OCI-LY7 (cell line): Measurements from ENCODE around the gene RNF208. TPM values are rescaled to one million over a fixed set of nuclear protein-coding genes. Genes with fewer than 3 reads are reported as not detected.
"Not testable (repeated sequence)": the region's sequence is repeated elsewhere in the genome, so short reads cannot be mapped to it uniquely, and the experiment has no call there.

Experiments used
- BruUV-seq: library from RNA; stranded (reverse); fragments of 400-500 nt; replicated peaks from 2 replicates; lab custom pipeline; 2021; lab: Mats Ljungman, UMichigan
- CTCF ChIA-PET: fragments of 300-600 bp; sonication (Branson Sonifier 250); formaldehyde crosslinking; loops from one replicate; lab custom pipeline; 2022; ENCODE audit warnings: antibody characterized with exemption; ENCODE audit not compliant: unreplicated experiment; lab: Charles Lee
- POLR2A ChIA-PET: fragments of 300-600 bp; sonication (Branson Sonifier 250); formaldehyde crosslinking; loops from one replicate; lab custom pipeline; 2022; ENCODE audit warnings: antibody characterized with exemption; lab: Charles Lee
- DNase-seq: peaks from one replicate; pipeline ENCODE4 v3.0.0-alpha.2; 2015; ENCODE audit warnings: low spot score
- H2AFZ ChIP-seq: fragments of 200-600 bp; sonication (generic), shearing (Covaris generic); 2 replicates; pipeline ENCODE4 v1.6.1; 2014; ENCODE audit warnings: mild to moderate bottlenecking, antibody characterized with exemption, low read length, moderate library complexity
- H3K27ac ChIP-seq: fragments of 200-600 bp; sonication (generic); 2 replicates; pipeline ENCODE4 v1.5.1; 2014; ENCODE audit warnings: mixed run types, low read depth, mild to moderate bottlenecking, moderate library complexity, low read length, inconsistent platforms; ENCODE audit not compliant: poor library complexity, severe bottlenecking
- H3K36me3 ChIP-seq: fragments of 200-600 bp; sonication (generic); 2 replicates; pipeline ENCODE4 v1.6.1; 2014; ENCODE audit warnings: mild to moderate bottlenecking, antibody characterized with exemption, low read length, moderate library complexity, mixed read lengths; ENCODE audit not compliant: insufficient read depth
- H3K4me1 ChIP-seq: fragments of 200-600 bp; sonication (generic); 2 replicates; pipeline ENCODE4 v1.5.1; 2014; ENCODE audit warnings: mild to moderate bottlenecking, low read length; ENCODE audit not compliant: insufficient read depth, poor library complexity, severe bottlenecking
- H3K4me2 ChIP-seq: fragments of 200-600 bp; sonication (generic); 2 replicates; pipeline ENCODE4 v1.6.1; 2014; ENCODE audit warnings: mild to moderate bottlenecking, low read length
- H3K4me3 ChIP-seq: fragments of 200-600 bp; sonication (generic); 2 replicates; pipeline ENCODE4 v1.5.1; 2014; ENCODE audit warnings: mild to moderate bottlenecking, low read depth, low read length; ENCODE audit not compliant: poor library complexity, severe bottlenecking
- H3K79me2 ChIP-seq: fragments of 200-600 bp; sonication (generic); 2 replicates; pipeline ENCODE4 v1.6.1; 2016; ENCODE audit warnings: low read depth, mild to moderate bottlenecking, low read length, moderate library complexity, mixed read lengths; ENCODE audit not compliant: insufficient read depth
- H3K9me2 ChIP-seq: fragments of 200-600 bp; sonication (generic); 2 replicates; pipeline ENCODE4 v1.6.1; 2016; ENCODE audit warnings: mild to moderate bottlenecking, low read length, mixed read lengths; ENCODE audit not compliant: insufficient read depth
- H3K9me3 ChIP-seq: fragments of 200-600 bp; sonication (generic); 2 replicates; pipeline ENCODE4 v1.6.1; 2014; ENCODE audit warnings: mild to moderate bottlenecking, mixed run types, low read length, mixed read lengths
- H4K20me1 ChIP-seq: fragments of 200-600 bp; sonication (generic); 2 replicates; pipeline ENCODE4 v1.6.1; 2014; ENCODE audit warnings: mild to moderate bottlenecking, antibody characterized with exemption, low read length, moderate library complexity, mixed read lengths; ENCODE audit not compliant: insufficient read depth
- EZH2phosphoT487 ChIP-seq: fragments of 200-600 bp; sonication (generic); IDR thresholded peaks from 2 replicates; pipeline ENCODE4 v1.6.1; 2018; ENCODE audit warnings: low read depth, borderline replicate concordance, mild to moderate bottlenecking, mixed run types, antibody characterized with exemption, low read length, moderate library complexity, mixed read lengths
- intact Hi-C: fragments of 100-400 bp; cut with micrococcal nuclease; formaldehyde crosslinking; loops from one replicate; pipeline ENCODE4 v1.10.0; 2022; ENCODE audit not compliant: unreplicated experiment
- total RNA-seq, 2 experiments: library from RNA; depleted of rRNA in 1 of 2; stranded (reverse); fragments of >200 nt in 1 of 2; shearing (Covaris generic) in 1 of 2; gene quantifications; 2 replicates each; pipeline ENCODE4 v1.2.3, GENCODE V29; 2014 to 2022
- TF ChIP-seq, protein P1 (sequence below): fragments of 200-600 bp; sonication (generic); conservative IDR thresholded peaks from 2 replicates; pipeline ENCODE4 v1.5.1; 2014; ENCODE audit warnings: mild to moderate bottlenecking, antibody characterized with exemption, low read length, moderate library complexity, mixed read lengths

The RNF208 gene
- total RNA-seq, 2 experiments from 2014 or later = 0.47 to 5.5 TPM

GRCh38 chr9:137262909-137263285, 40.9 kb upstream of the RNF208 start:
- BruUV-seq = no TSS peak

DNA sequence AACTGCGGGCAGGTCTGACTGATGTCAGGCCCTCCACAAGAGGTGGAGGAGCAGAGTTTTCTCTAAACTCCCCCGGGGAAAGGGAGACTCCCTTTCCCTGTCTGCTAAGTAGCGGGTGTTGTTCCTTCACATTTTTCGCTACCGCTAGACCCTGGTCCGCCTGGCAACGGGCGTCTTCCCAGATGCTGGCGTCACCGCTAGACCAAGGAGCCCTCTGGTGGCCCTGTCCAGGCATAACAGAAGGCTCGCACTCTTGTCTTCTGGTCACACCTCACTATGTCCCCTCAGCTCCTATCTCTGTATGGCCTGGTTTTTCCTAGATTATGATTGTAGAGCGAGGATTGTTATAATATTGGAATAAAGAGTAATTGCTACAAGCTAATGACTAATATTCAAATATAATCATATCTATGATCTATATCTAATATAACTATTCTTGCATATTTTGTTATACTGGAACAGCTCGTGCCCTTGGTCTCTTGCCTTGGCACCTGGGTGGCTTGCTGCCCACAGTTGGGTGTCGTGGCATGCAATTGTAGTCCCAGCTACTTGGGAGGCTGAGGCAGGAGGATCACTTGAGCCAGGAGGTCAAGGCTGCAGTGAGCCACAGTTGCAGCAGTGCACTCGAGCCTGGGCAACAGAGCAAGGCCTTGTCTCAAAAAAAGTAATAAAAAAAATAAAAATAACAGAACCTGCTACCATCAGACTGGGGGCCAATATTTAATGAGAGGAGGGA, 40.3 kb upstream of the RNF208 start:
- H3K4me3 ChIP-seq, CTCF ChIA-PET, H3K4me2 ChIP-seq, POLR2A ChIA-PET, H3K27ac ChIP-seq, intact Hi-C loops, H2AFZ ChIP-seq, H4K20me1 ChIP-seq, BruUV-seq, H3K9me3 ChIP-seq, DNase-seq, H3K9me2 ChIP-seq: not testable (repeated sequence)
- peaks cover 14% of the 10 kb centered on the region; the same call in 1 of the 2 replicates for H3K79me2 ChIP-seq
- peaks cover 61% of the 10 kb centered on the region for H3K36me3 ChIP-seq
- H3K4me1 ChIP-seq = peaks cover 24% of the 10 kb centered on the region
- TF ChIP-seq, protein P1, sequence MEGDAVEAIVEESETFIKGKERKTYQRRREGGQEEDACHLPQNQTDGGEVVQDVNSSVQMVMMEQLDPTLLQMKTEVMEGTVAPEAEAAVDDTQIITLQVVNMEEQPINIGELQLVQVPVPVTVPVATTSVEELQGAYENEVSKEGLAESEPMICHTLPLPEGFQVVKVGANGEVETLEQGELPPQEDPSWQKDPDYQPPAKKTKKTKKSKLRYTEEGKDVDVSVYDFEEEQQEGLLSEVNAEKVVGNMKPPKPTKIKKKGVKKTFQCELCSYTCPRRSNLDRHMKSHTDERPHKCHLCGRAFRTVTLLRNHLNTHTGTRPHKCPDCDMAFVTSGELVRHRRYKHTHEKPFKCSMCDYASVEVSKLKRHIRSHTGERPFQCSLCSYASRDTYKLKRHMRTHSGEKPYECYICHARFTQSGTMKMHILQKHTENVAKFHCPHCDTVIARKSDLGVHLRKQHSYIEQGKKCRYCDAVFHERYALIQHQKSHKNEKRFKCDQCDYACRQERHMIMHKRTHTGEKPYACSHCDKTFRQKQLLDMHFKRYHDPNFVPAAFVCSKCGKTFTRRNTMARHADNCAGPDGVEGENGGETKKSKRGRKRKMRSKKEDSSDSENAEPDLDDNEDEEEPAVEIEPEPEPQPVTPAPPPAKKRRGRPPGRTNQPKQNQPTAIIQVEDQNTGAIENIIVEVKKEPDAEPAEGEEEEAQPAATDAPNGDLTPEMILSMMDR = peak; percentile 65; the same call in 1 of the 2 replicates

More at GRCh38 chr9:137262909-137263285, 40.9 kb upstream of the RNF208 start:
- TF ChIP-seq, protein P1 = no peak
- TF ChIP-seq EZH2phosphoT487 = no peak
- POLR2A ChIA-PET = no interaction called here
- CTCF ChIA-PET = no interaction called here
- Histone ChIP-seq H3K27ac (no peak overlapping the region), H3K9me3 (no peaks in the 10 kb centered on the region), H3K79me2 (peaks cover 14% of the 10 kb centered on the region; the same call in 1 of the 2 replicates), H3K4me3 (no peak overlapping the region), H3K4me1 (peaks cover 27% of the 10 kb centered on the region), H3K36me3 (peaks cover 64% of the 10 kb centered on the region), H2AFZ (no peak overlapping the region), H3K9me2 (no peaks in the 10 kb centered on the region), H4K20me1 (no peaks in the 10 kb centered on the region), H3K4me2 (no peak overlapping the region)
- no peak for DNase-seq
- intact Hi-C loops = no loop called here

- H4K20me1 ChIP-seq = peaks cover 5% of the 10 kb centered on the region; the same call in 1 of the 2 replicates
- peak overlapping the region; percentile 93 for H3K4me2 ChIP-seq
- H3K9me2 ChIP-seq = no peaks in the 10 kb centered on the region
- H3K27ac ChIP-seq = no peak overlapping the region
- H3K4me1 ChIP-seq = peaks cover 53% of the 10 kb centered on the region
- H3K36me3 ChIP-seq = peaks cover 41% of the 10 kb centered on the region
- TF ChIP-seq, protein P1 = no peak
- TF ChIP-seq EZH2phosphoT487 = no peak
- DNase-seq = no peak
- H3K9me3 ChIP-seq = no peaks in the 10 kb centered on the region
- H3K4me3 ChIP-seq = peak overlapping the region; percentile 98
- ChIA-PET POLR2A (interaction anchor here (4.4 kb wide), 1 partner anchor 17 kb away, joined by 26 read pairs; the partner anchor contains the start of gene TUBB4B), CTCF (no interaction called here)
- intact Hi-C loops = no loop called here
- BruUV-seq = no TSS peak
- peaks cover 24% of the 10 kb centered on the region for H3K79me2 ChIP-seq
- H2AFZ ChIP-seq = no peak overlapping the region
Measured at GRCh38 chr9:137256856-137257255, 34.8 kb upstream of the RNF208 start.
